Activated CD8-positive, alpha-beta memory T cell treated with anti-CD3 and anti-CD28 coated beads, Interleukin-2, amount 50 U/mL, for 24 hours (primary cell): ENCODE measurements around the gene ENDOV.

Experiments
- DNase-seq: peaks from one replicate; pipeline ENCODE4 v3.0.0-alpha.2; 2020; ENCODE audit errors: extremely low read depth

Gene ENDOV

GRCh38 chr17:80414803-80415625 lies at the start of gene ENDOV:
Gene ENDOV, plus strand, starts transcription at chr17:80415167. Its CDS starts 28 bp downstream, at chr17:80415195.
- DNase-seq = peak; percentile 84

- no peak for DNase-seq
These were observed 49.0 kb upstream of the ENDOV start for GRCh38 chr17:80365983-80366382.

- no peak for DNase-seq
These were observed 47.5 kb upstream of the ENDOV start for GRCh38 chr17:80367503-80367902.

GRCh38 chr17:80371196-80371595 lies 43.8 kb upstream of the ENDOV start:
- no peak for DNase-seq

- no peak for DNase-seq
These were observed 42.5 kb upstream of the ENDOV start for GRCh38 chr17:80372456-80372855.

GRCh38 chr17:80372922-80373570 lies 41.9 kb upstream of the ENDOV start:
- DNase-seq = no peak

GRCh38 chr17:80374039-80374731 lies 40.8 kb upstream of the ENDOV start:
- DNase-seq = no peak

- DNase-seq = no peak
These were observed 40.0 kb upstream of the ENDOV start for GRCh38 chr17:80374732-80375585.

GRCh38 chr17:80376531-80376930 lies 38.4 kb upstream of the ENDOV start:
- DNase-seq = no peak

GRCh38 chr17:80377798-80378197 lies 37.2 kb upstream of the ENDOV start:
- no peak for DNase-seq

- no peak for DNase-seq
These were observed 35.6 kb upstream of the ENDOV start for GRCh38 chr17:80379348-80379747.

GRCh38 chr17:80380068-80380467 lies 34.9 kb upstream of the ENDOV start:
- no peak for DNase-seq

GRCh38 chr17:80380555-80381002 lies 34.4 kb upstream of the ENDOV start:
- DNase-seq = no peak

GRCh38 chr17:80381416-80381923 lies 33.5 kb upstream of the ENDOV start:
- no peak for DNase-seq

GRCh38 chr17:80382446-80382845 lies 32.5 kb upstream of the ENDOV start:
- no peak for DNase-seq

- no peak for DNase-seq
These were observed 32.0 kb upstream of the ENDOV start for GRCh38 chr17:80382956-80383355.

GRCh38 chr17:80384078-80384960 lies 30.6 kb upstream of the ENDOV start:
- DNase-seq = no peak

GRCh38 chr17:80385046-80385445 lies 29.9 kb upstream of the ENDOV start:
- DNase-seq = no peak

GRCh38 chr17:80386341-80386740 lies 28.6 kb upstream of the ENDOV start:
- no peak for DNase-seq

GRCh38 chr17:80387071-80387470 lies 27.9 kb upstream of the ENDOV start:
- no peak for DNase-seq
